ENCODE measurements around the gene TPRA1. TPM values are rescaled to one million over a fixed set of nuclear protein-coding genes. Genes with fewer than 3 reads are reported as not detected.
"Not testable (repeated sequence)": the region's sequence is repeated elsewhere in the genome, so short reads cannot be mapped to it uniquely, and the experiment has no call there.

TPRA1 gene
- total RNA-seq, 1 donor from 2014 or later: 21.2 TPM

DNA sequence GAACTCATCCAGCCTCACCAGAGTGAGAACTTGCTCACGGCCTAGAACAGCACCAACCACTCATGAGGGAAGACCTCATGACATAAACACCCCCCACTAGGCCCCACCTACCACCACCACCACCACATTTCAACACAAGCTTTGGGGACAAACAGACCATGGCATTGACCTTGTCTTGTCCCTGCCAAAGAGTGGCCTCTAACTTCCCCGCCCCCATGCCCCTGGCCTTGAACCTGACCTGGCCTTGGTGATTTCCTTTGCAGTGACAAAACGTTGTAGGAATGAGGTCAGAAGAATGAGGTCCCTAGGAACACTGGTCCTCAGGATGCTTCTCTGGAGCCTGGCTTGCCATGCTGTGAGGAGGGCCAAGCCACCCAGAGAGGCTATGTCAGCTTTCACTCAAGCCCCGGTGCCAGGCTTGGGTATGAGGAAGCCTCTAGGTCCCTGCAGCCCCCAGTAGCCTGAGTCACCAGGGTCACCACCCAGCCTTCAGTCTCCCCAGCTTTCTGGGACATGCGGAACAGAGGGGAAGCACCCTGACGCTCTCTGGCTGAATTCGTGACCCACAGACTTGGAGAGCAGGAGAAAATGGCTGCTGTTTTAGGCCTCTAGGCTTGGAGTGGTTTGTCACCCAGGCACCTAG, 57.9 kb downstream of the TPRA1 start:
- Mint-ChIP-seq H3K36me3 (ENCODE audit: unreplicated experiment) (peaks cover 8% of the 10 kb centered on the region), H3K4me3 (ENCODE audit: unreplicated experiment) (no peak overlapping the region), H3K27me3 (ENCODE audit: unreplicated experiment) (peaks cover 3% of the 10 kb centered on the region), H3K27ac (ENCODE audit: unreplicated experiment) (no peak overlapping the region), H3K9me3 (ENCODE audit: unreplicated experiment) (peaks cover 3% of the 10 kb centered on the region), H3K4me1 (ENCODE audit: low read depth, unreplicated experiment) (peaks cover 4% of the 10 kb centered on the region)
- TF ChIP-seq, protein P1, sequence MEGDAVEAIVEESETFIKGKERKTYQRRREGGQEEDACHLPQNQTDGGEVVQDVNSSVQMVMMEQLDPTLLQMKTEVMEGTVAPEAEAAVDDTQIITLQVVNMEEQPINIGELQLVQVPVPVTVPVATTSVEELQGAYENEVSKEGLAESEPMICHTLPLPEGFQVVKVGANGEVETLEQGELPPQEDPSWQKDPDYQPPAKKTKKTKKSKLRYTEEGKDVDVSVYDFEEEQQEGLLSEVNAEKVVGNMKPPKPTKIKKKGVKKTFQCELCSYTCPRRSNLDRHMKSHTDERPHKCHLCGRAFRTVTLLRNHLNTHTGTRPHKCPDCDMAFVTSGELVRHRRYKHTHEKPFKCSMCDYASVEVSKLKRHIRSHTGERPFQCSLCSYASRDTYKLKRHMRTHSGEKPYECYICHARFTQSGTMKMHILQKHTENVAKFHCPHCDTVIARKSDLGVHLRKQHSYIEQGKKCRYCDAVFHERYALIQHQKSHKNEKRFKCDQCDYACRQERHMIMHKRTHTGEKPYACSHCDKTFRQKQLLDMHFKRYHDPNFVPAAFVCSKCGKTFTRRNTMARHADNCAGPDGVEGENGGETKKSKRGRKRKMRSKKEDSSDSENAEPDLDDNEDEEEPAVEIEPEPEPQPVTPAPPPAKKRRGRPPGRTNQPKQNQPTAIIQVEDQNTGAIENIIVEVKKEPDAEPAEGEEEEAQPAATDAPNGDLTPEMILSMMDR (IDR thresholded peaks at IDR 0.05; ENCODE audit: partially characterized antibody, unreplicated experiment): no peak
- no peak for DNase-seq

DNA sequence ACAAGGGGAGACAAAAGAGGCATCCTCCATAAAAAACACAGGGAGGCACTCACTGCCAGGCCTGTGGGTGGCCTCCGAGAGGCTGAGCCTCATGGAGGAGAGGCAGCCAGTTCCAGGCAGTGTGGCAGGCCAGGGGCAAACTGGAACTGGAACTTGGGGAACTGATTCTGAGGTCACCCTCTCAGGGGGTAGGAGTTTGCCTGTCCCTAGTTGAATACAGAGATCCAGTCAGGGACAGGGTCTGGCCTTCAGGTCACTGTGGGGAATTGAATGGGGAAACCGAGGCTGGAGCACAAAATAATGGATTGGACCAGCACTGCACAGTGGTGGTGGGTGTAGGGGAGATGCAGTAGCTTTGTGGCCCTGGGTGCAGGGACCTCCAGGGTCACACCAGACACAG, 58.7 kb downstream of the TPRA1 start:
- peaks cover 3% of the 10 kb centered on the region for H3K27me3 Mint-ChIP-seq (ENCODE audit: unreplicated experiment)
- H3K27ac Mint-ChIP-seq (ENCODE audit: unreplicated experiment): no peak overlapping the region
- peaks cover 3% of the 10 kb centered on the region for H3K9me3 Mint-ChIP-seq (ENCODE audit: unreplicated experiment)
- H3K4me1 Mint-ChIP-seq (ENCODE audit: low read depth, unreplicated experiment): peaks cover 4% of the 10 kb centered on the region
- H3K36me3 Mint-ChIP-seq (ENCODE audit: unreplicated experiment): peaks cover 8% of the 10 kb centered on the region
- no peak for DNase-seq
- H3K4me3 Mint-ChIP-seq (ENCODE audit: unreplicated experiment): no peak overlapping the region
- TF ChIP-seq, protein P1 (IDR thresholded peaks at IDR 0.05; ENCODE audit: partially characterized antibody, unreplicated experiment): no peak

DNA sequence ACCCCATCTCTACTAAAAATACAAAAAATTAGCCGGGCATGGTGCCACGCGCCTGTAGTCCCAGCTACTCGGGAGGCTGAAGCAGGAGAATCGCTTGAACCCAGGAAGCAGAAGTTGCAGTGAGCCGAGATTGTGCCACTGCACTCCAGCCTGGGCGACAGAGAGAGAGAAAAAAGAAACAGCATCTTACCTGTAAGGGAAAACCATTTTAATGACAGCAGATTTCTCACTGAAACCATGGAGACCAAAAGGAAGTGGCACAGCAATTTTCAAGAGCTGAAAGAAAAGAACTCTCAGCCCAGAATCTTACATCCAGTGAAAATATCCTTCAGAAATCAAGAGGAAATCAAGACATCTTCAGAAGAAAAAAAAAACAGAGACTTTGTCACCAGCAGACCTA, 59.7 kb downstream of the TPRA1 start:
- not testable (repeated sequence) for H3K4me3 Mint-ChIP-seq (ENCODE audit: unreplicated experiment); H3K27ac Mint-ChIP-seq (ENCODE audit: unreplicated experiment); DNase-seq; H3K9me3 Mint-ChIP-seq (ENCODE audit: unreplicated experiment); H3K4me1 Mint-ChIP-seq (ENCODE audit: low read depth, unreplicated experiment); H3K27me3 Mint-ChIP-seq (ENCODE audit: unreplicated experiment); H3K36me3 Mint-ChIP-seq (ENCODE audit: unreplicated experiment)

DNA sequence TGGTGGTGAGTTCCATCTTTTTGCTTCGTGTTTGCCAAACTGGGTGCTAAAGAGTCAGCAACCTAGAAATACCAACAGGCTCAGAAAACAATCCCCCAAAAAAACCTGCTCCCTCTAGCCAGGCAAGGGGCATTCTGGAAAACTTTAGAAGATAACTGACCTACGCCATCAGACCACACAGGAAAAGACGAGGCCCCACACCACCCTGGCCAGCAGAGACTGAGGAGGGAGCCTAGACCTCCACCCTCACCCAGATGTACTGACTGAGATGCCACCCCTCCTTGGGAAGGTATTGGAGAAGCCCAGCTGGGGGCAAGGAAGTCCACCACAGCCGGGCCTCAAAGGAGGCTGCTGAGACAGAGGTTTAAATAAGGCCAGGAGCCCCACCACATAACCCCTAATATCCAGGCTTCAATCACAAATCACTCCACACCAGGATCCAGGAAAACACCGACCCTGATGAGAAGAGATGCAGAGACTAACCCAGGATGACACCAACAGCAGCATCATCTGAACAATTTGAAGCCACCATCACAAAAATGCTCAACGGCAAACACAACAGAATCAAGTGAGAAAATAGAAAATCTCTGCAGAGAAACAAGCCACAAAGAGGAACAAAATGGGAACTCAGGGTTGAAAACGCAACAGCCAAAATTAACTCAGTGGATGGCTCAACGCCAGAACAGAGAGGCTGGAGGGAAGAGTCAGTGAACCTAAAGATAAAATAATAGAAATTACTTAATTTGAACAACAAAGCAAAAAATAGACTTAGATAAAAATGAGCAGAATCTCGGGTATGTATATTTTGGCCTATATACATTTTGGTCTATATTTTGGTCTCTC, 61.0 kb downstream of the TPRA1 start:
- H3K9me3 Mint-ChIP-seq (ENCODE audit: unreplicated experiment): no peaks in the 10 kb centered on the region
- H3K27ac Mint-ChIP-seq (ENCODE audit: unreplicated experiment): no peak overlapping the region
- H3K4me3 Mint-ChIP-seq (ENCODE audit: unreplicated experiment): no peak overlapping the region
- DNase-seq: no peak
- no peaks in the 10 kb centered on the region for H3K4me1 Mint-ChIP-seq (ENCODE audit: low read depth, unreplicated experiment)
- TF ChIP-seq, protein P1 (IDR thresholded peaks at IDR 0.05; ENCODE audit: partially characterized antibody, unreplicated experiment): no peak
- peaks cover 8% of the 10 kb centered on the region for H3K36me3 Mint-ChIP-seq (ENCODE audit: unreplicated experiment)
- H3K27me3 Mint-ChIP-seq (ENCODE audit: unreplicated experiment): no peaks in the 10 kb centered on the region

DNA sequence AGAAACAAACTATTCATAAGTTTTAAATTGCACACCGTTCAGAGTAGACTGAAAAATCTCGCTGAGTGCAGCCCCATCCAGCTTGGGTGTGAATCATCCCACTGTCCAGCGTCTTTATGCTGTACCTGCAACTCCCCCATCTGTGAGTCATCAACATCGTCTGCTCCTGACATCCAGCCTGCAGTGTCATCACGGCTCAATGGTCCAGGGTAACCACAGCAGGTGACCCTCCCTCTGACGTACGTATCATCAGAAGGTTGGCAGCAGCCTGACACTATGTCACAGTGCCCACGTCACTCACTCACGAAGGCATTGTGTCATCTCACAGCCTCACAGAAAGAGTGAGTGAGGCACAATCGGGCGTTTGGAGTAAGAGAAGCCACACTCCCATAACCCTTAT, 65.2 kb downstream of the TPRA1 start:
- no peak for DNase-seq
- no peaks in the 10 kb centered on the region for H3K4me1 Mint-ChIP-seq (ENCODE audit: low read depth, unreplicated experiment)
- H3K4me3 Mint-ChIP-seq (ENCODE audit: unreplicated experiment): no peak overlapping the region
- no peak overlapping the region for H3K27ac Mint-ChIP-seq (ENCODE audit: unreplicated experiment)
- H3K36me3 Mint-ChIP-seq (ENCODE audit: unreplicated experiment): peaks cover 26% of the 10 kb centered on the region
- H3K9me3 Mint-ChIP-seq (ENCODE audit: unreplicated experiment): no peaks in the 10 kb centered on the region
- H3K27me3 Mint-ChIP-seq (ENCODE audit: unreplicated experiment): no peaks in the 10 kb centered on the region
- TF ChIP-seq, protein P1 (IDR thresholded peaks at IDR 0.05; ENCODE audit: partially characterized antibody, unreplicated experiment): no peak

Measured in glutamatergic neuron (in vitro differentiated cells).